Mucosa of descending colon (tissue), 3 donors: ENCODE measurements around the gene MANBA. TPM values are rescaled to one million over a fixed set of nuclear protein-coding genes. Genes with fewer than 3 reads are reported as not detected.
"Not testable (repeated sequence)": the region's sequence is repeated elsewhere in the genome, so short reads cannot be mapped to it uniquely, and the experiment has no call there.

Experiments used
- ATAC-seq: fragments of 200-7000 bp; cut with Tn5 transposase; one replicate; pipeline ENCODE4 v1.9.1; 2020; ENCODE audit warnings: mild to moderate bottlenecking, moderate library complexity
- DNase-seq, 3 donors: peaks; one replicate each; pipeline ENCODE4 v3.0.0-alpha.2; 2020
- H3K36me3 ChIP-seq: fragments of 200-600 bp; one replicate; pipeline ENCODE4 v1.8.0; 2021; ENCODE audit warnings: low read depth, mild to moderate bottlenecking
- H3K4me1 ChIP-seq: fragments of 200-600 bp; one replicate; pipeline ENCODE4 v1.8.0; 2021; ENCODE audit warnings: low read depth, mild to moderate bottlenecking
- H3K4me3 ChIP-seq: fragments of 200-600 bp; one replicate; pipeline ENCODE4 v1.8.0; 2021; ENCODE audit warnings: mild to moderate bottlenecking
- H3K9me3 ChIP-seq: fragments of 200-600 bp; one replicate; pipeline ENCODE4 v1.8.0; 2021; ENCODE audit warnings: mild to moderate bottlenecking
- intact Hi-C, 2 donors: fragments of 100-400 bp; cut with DNase I in 1 of 2; cut with micrococcal nuclease in 1 of 2; formaldehyde crosslinking; loops; one replicate each; pipeline versions ENCODE4 v1.11.0 to v1.11.1; 2022; cut with DNase I, micrococcal nuclease
- total RNA-seq, 3 donors: library from RNA; stranded (reverse); fragmentation: NEBNext Ultra II Directional in 2 of 3; extraction: Animal tissue kit (Norgen Biotek cat#: 25700) in 2 of 3; gene quantifications; one replicate each; pipeline versions ENCODE4 v1.2.1 to v1.2.4, GENCODE V29; 2021 to 2023
- TF ChIP-seq, protein P1 (sequence below): fragments of 200-600 bp; IDR thresholded peaks from one replicate; pipeline ENCODE4 v1.8.0; 2022; ENCODE audit warnings: antibody characterized with exemption, mild to moderate bottlenecking
- donor health status: DM: no; HTN: no; CAD: no; lungs with moderate emphysema.
- donor health status: DM: no; HTN: no; CAD: no.
- donor health status: DM: no; HTN: yes; CAD: no.

MANBA gene
- total RNA-seq, 3 donors from 2014 or later, result 15.5 to 25.0 (median 19.9) TPM

DNA sequence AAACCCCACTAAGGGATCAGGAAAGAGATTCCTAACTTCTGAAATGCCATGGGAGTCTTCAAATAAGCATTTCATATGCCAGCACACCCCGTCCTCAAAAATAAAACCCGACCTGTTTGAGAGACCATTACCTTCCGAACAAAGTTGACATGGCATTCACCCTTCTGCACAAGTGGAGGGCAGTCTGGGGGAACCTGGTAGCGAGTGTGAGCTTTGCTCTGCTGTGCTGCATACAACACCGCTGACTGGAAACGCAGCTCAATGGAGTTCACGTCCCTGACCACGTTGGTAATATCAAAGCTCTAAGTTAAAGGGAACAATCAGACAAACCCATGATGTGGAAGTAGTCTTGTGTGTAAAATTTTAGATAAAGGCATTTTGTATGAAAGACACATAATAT lies 38.0 kb downstream of the MANBA start:
- Histone ChIP-seq H3K4me3 (no peak overlapping the region), H3K9me3 (no peaks in the 10 kb centered on the region), H3K4me1 (no peaks in the 10 kb centered on the region), H3K36me3 (no peaks in the 10 kb centered on the region)
- TF ChIP-seq, protein P1, sequence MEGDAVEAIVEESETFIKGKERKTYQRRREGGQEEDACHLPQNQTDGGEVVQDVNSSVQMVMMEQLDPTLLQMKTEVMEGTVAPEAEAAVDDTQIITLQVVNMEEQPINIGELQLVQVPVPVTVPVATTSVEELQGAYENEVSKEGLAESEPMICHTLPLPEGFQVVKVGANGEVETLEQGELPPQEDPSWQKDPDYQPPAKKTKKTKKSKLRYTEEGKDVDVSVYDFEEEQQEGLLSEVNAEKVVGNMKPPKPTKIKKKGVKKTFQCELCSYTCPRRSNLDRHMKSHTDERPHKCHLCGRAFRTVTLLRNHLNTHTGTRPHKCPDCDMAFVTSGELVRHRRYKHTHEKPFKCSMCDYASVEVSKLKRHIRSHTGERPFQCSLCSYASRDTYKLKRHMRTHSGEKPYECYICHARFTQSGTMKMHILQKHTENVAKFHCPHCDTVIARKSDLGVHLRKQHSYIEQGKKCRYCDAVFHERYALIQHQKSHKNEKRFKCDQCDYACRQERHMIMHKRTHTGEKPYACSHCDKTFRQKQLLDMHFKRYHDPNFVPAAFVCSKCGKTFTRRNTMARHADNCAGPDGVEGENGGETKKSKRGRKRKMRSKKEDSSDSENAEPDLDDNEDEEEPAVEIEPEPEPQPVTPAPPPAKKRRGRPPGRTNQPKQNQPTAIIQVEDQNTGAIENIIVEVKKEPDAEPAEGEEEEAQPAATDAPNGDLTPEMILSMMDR, result no peak
- no peak for ATAC-seq
- DNase-seq, result no peak
- intact Hi-C loops, result no loop called here

DNA sequence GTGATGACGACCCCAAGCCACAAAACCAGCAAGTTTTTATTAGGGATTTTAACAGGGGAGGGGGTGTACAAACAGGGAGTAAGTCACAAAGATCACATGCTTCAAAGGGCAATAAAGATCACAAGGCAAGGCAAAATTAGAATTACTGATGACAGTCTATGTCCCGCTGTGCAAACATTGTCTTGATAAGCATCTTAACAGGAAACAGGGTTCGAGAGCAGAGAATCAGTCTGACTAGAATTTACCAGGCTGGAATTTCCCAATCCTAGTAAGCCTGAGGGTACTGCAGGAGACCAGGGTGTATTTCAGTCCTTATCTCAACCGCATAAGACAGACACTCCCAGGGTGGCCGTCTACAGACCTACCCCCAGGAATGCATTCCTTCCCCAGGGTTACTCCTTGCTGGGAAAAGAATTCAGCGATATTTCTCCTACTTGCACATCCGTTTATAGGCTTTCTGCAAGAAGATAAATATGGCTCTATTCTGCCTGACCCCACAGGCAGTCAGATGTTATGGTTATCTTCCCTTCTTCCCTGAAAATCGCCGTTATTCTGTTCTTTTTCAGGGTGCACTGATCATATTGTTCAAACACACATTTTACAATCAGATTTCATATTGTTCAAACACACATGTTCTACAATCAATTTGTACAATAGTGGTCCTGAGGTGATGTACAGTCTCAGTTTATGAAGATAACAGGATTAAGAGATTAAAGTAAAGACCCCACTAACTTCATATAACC lies 41.8 kb downstream of the MANBA start:
- H3K4me1 ChIP-seq, H3K9me3 ChIP-seq, ATAC-seq, DNase-seq, intact Hi-C loops, H3K4me3 ChIP-seq, H3K36me3 ChIP-seq: not testable (repeated sequence)

DNA sequence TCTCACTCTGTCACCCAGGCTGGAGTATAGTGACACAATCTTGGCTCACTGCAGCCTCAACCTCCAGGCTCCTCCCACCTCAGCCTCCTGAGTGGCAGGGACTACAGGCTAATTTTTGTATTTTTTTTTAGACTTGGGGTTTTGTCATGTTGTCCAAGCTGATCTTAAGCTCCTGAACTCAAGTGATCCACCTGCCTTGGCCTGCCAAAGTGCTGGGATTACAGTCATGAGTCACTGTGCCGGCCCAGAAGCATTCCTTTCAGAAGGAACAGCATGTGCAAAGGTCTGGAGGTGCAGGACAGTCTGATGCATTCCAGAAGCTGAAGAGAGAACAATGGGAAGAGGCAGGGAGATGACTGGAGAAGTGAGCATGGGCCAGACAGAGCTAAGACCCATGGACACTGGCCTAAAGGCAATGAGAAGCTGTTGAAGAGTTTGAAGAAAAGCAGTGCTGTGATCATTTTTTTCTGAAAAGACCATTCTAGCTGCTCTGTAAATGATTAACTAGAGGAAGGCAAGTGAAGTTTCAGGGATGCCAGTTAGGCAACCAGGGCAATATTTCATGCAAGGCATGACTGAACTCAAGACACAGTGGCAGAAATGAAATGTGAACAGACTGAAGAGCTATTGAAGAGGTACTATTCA lies 43.2 kb downstream of the MANBA start:
- Histone ChIP-seq H3K9me3 (no peaks in the 10 kb centered on the region), H3K4me3 (no peak overlapping the region), H3K4me1 (no peaks in the 10 kb centered on the region), H3K36me3 (no peaks in the 10 kb centered on the region)
- DNase-seq (no peak), ATAC-seq (peak; percentile 67)
- intact Hi-C loops, result no loop called here
- TF ChIP-seq, protein P1, result no peak

DNA sequence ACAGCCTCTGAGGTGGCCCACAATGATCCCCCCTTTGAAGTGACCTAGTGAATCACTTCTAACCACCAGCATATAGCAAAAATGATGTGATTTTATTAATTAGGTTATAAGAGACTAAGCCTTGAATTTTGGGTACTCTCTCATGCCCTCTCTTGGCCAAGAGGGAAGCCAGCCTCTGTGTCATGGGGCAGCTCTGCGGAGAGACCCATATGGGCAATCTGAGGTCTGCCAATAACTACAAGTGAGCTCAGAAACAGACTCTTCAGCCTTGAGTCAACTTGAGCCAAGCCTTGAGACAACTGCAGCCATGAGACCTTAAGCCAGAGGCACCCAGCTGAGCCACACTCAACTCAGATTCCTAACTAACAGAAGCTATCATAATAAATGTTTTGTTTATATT lies 45.7 kb downstream of the MANBA start:
- intact Hi-C loops, result no loop called here
- Histone ChIP-seq H3K9me3 (no peaks in the 10 kb centered on the region), H3K4me3 (no peak overlapping the region), H3K36me3 (no peaks in the 10 kb centered on the region), H3K4me1 (no peaks in the 10 kb centered on the region)
- no peak for ATAC-seq
- TF ChIP-seq, protein P1, result no peak
- no peak for DNase-seq

DNA sequence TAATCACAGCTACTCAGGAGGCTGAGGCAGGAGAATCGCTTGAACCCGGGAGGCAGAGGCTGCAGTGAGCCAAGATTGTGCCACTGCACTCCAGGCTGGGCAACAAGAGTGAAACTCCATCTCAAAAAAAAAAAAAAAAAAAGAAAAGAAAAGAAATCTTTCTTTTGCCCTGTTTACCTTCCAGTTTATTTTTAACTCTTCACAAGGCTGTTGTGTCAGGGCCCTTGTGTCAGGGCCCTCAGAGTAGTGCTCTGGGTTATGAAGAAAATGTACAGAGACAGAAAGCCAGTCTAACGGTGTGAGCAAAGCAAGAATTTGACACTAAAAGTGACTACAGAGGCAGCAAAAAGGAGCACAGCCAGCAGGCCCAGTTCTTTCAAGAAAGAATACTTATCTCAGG lies 47.0 kb downstream of the MANBA start:
- intact Hi-C loops, DNase-seq, H3K4me1 ChIP-seq, ATAC-seq, H3K9me3 ChIP-seq, H3K4me3 ChIP-seq, H3K36me3 ChIP-seq: not testable (repeated sequence)

DNA sequence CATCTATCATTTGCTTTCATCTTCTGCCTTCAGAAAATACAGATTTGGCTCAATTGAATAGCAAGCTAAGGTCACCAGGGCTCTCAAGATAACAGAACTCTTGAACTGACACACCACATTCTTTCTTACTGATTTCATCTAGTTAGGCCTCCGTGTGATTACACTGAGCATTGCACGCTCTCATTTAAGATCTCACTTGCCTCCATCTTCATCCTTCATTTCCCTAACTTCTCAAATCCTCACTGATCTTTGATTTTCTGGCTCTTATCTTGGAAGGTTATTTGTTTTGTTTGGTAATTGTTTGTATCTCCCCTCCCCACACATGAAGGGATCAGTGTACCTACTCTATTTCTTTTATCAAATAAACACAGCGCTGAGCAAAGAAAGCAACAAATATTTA lies 47.7 kb downstream of the MANBA start:
- Histone ChIP-seq H3K36me3 (no peaks in the 10 kb centered on the region), H3K4me1 (no peaks in the 10 kb centered on the region), H3K4me3 (no peak overlapping the region), H3K9me3 (no peaks in the 10 kb centered on the region)
- DNase-seq, result no peak
- ATAC-seq, result no peak
- intact Hi-C loops, result no loop called here
- TF ChIP-seq, protein P1, result no peak
